K562 (cell line): ENCODE data around the gene NUP155. TPM values are rescaled to one million over a fixed set of nuclear protein-coding genes. Genes with fewer than 3 reads are reported as not detected.

Experiments
- ARID3A ChIP-seq: IDR thresholded peaks from 2 replicates; pipeline ENCODE4 v1.6.1; 2012; ENCODE audit warnings: low read depth, low read length, improper control_type of control experiment, borderline replicate concordance
- BRCA1 ChIP-seq, 2 experiments: fragments of 450-650 bp in 1 of 2; sonication (generic) in 1 of 2; formaldehyde crosslinking in 1 of 2; IDR thresholded peaks; 2 replicates each; pipeline versions ENCODE4 v1.5.0 to v1.6.1; 2017 to 2020; ENCODE audit warnings: mild to moderate bottlenecking in 1 of 2, missing genetic modification reagents in 1 of 2
- DPF2 ChIP-seq: fragments of 450-650 bp; IDR thresholded peaks from 2 replicates; pipeline ENCODE4 v1.6.1; 2016
- E2F6 ChIP-seq, 2 experiments: IDR thresholded peaks; 2 replicates each; pipeline ENCODE4 v1.6.1; 2011; ENCODE audit warnings: borderline replicate concordance in 1 of 2, control low read depth in 1 of 2, low read depth in 1 of 2, low read length in 1 of 2, mild to moderate bottlenecking in 1 of 2, mixed read lengths in 1 of 2, moderate library complexity in 1 of 2; ENCODE audit not compliant: insufficient read depth in 1 of 2, insufficient read length in 1 of 2, poor library complexity in 1 of 2, severe bottlenecking in 1 of 2; ENCODE audit errors: extremely low read depth in 1 of 2
- KLF6 ChIP-seq: fragments of 250-450 bp; sonication (Bioruptor Pico); IDR thresholded peaks from 2 replicates; pipeline ENCODE4 v1.4.0; 2020; ENCODE audit warnings: mild to moderate bottlenecking, moderate library complexity, borderline replicate concordance
- NFATC3 ChIP-seq: fragments of 450-650 bp; IDR thresholded peaks from 2 replicates; pipeline ENCODE4 v1.6.1; 2017; ENCODE audit warnings: mild to moderate bottlenecking
- RBM17 ChIP-seq: fragments of 200-400 bp; formaldehyde crosslinking; IDR thresholded peaks from 2 replicates; pipeline ENCODE4 v1.6.1; 2017; ENCODE audit warnings: low read depth, mild to moderate bottlenecking, low read length, borderline replicate concordance
- THAP7 ChIP-seq: fragments of 250-450 bp; sonication (Bioruptor Pico); IDR thresholded peaks from 2 replicates; pipeline ENCODE4 v1.5.0; 2021
- ZNF431 ChIP-seq: sonication (generic); formaldehyde crosslinking; IDR thresholded peaks from 2 replicates; pipeline ENCODE4 v1.8.0; 2022; ENCODE audit warnings: mild to moderate bottlenecking, missing genetic modification reagents
- ZNF696 ChIP-seq: fragments of 250-450 bp; sonication (Bioruptor Pico); conservative IDR thresholded peaks from 2 replicates; pipeline ENCODE4 v1.4.0; 2020; ENCODE audit warnings: mild to moderate bottlenecking, moderate library complexity
- ZNF740 ChIP-seq, 3 experiments: fragments of 200-800 bp in 1 of 3; sonication (Bioruptor generic) in 1 of 3; sonication (generic) in 1 of 3; formaldehyde crosslinking in 1 of 3; IDR thresholded peaks; 2 replicates each; pipeline versions ENCODE4 v1.6.1 to v1.8.0; 2016 to 2022; ENCODE audit warnings: mild to moderate bottlenecking in 2 of 3, missing compliant biosample characterization in 2 of 3, missing genetic modification characterization in 2 of 3, missing genetic modification reagents in 1 of 3
- polyA plus RNA-seq, 8 experiments: library from polyadenylated mRNA; depleted of rRNA in 4 of 8; stranded (reverse) in 5 of 8; unstranded in 3 of 8; fragments of >200 nt; fragmentation: Nextera tagmentation in 2 of 8; fragmentation: Illumina TruSeq in 1 of 8; extraction: Ambion mirVana in 2 of 8; extraction: Trizol in 1 of 8; gene quantifications; 2 replicates each; pipeline versions ENCODE4 v1.2.1 to v1.2.3, GENCODE V29; 2011 to 2014; ENCODE audit warnings: inconsistent platforms in 1 of 8, missing spikeins in 1 of 8
- total RNA-seq, 7 experiments: library from RNA; depleted of rRNA in 6 of 7; stranded (reverse); fragments of >200 nt in 6 of 7; fragmentation: Illumina TruSeq in 2 of 7; extraction: Trizol in 2 of 7; gene quantifications; 2 replicates each; pipeline versions ENCODE4 v1.2.1 to v1.2.3, GENCODE V29; 2011 to 2021; ENCODE audit warnings: low replicate concordance in 1 of 7

The NUP155 gene
- total and polyA plus RNA-seq, 9 of the 15 experiments (the other 6 are each of a cell fraction or from before 2014, with no cell fraction given) = 39.3 to 130 (median 77.0) TPM

GRCh38 chr5:37370864-37371726, at the start of gene NUP155 (continued):
- TF ChIP-seq E2F6 (IDR thresholded peaks at IDR 0.05; ENCODE audit: borderline replicate concordance in 1 of 2, extremely low read depth in 1 of 2, insufficient read depth in 1 of 2, insufficient read length in 1 of 2, low read depth in 1 of 2, low read length in 1 of 2, poor library complexity in 1 of 2, severe bottlenecking in 1 of 2) = peak; percentile 98 to 99
- TF ChIP-seq ZNF696 (CRISPR knock-in tag) = no peak
- TF ChIP-seq DPF2 = peak; percentile 89
- no peak for TF ChIP-seq RBM17
- peak; percentile 84 for TF ChIP-seq NFATC3
- 0 out of 2 replicates have a peak, but pooled peaks have one; percentile 66 for TF ChIP-seq ZNF740 (CRISPR knock-in tag; IDR thresholded peaks at IDR 0.05)
- no peak for TF ChIP-seq ZNF740 (tag; IDR thresholded peaks at IDR 0.05)
- TF ChIP-seq BRCA1 (IDR thresholded peaks at IDR 0.05) = no peak
- no peak for TF ChIP-seq BRCA1 (CRISPR knock-in tag; IDR thresholded peaks at IDR 0.05)
- no peak for TF ChIP-seq THAP7
- TF ChIP-seq ARID3A = no peak
- peak; percentile 47; the same call in 1 of the 2 replicates for TF ChIP-seq KLF6 (CRISPR knock-in tag)
- peak; percentile 81 for TF ChIP-seq ZNF431
- TF ChIP-seq, all 486 proteins: peak for 223
